HG03571 (cell line): Measurements from ENCODE around the gene PIRT.

Source experiments
- ATAC-seq: cut with Tn5 transposase; IDR thresholded peaks from one replicate; pipeline ENCODE4 v1.9.1; 2021; ENCODE audit not compliant: unreplicated experiment

Gene PIRT

GRCh38 chr17:10790491-10791401 is 47.1 kb downstream of the PIRT start:
- ATAC-seq: no peak

- no peak for ATAC-seq
These were observed 48.1 kb downstream of the PIRT start for GRCh38 chr17:10789694-10790271.

- ATAC-seq: no peak
These were observed 50.4 kb downstream of the PIRT start for GRCh38 chr17:10787306-10788045.

- no peak for ATAC-seq
These were observed 52.6 kb downstream of the PIRT start for GRCh38 chr17:10785295-10785694.

GRCh38 chr17:10779609-10780008 is 58.3 kb downstream of the PIRT start:
- ATAC-seq: no peak

- no peak for ATAC-seq
These were observed 60.0 kb downstream of the PIRT start for GRCh38 chr17:10777890-10778289.

GRCh38 chr17:10777131-10777807 is 60.6 kb downstream of the PIRT start:
- ATAC-seq: no peak

GRCh38 chr17:10776381-10776780 is 61.5 kb downstream of the PIRT start:
- ATAC-seq: no peak

GRCh38 chr17:10775740-10776356 is 62.0 kb downstream of the PIRT start:
- ATAC-seq: no peak

- ATAC-seq: no peak
These were observed 62.8 kb downstream of the PIRT start for GRCh38 chr17:10775058-10775457.

- ATAC-seq: no peak
These were observed 64.5 kb downstream of the PIRT start for GRCh38 chr17:10773391-10773790.
